Activated gamma-delta T cell (primary cell): Measurements from ENCODE around the gene RAP1B.
"Not testable (repeated sequence)": the region's sequence is repeated elsewhere in the genome, so short reads cannot be mapped to it uniquely, and the experiment has no call there.

Experiments used
- DNase-seq: peaks from one replicate; lab custom pipeline; 2025; lab: John Stamatoyannopoulos, UW

The RAP1B gene

GRCh38 chr12:68633614-68634558 lies 23.2 kb downstream of the RAP1B start:
- no peak for DNase-seq

- DNase-seq, result no peak
Measured at GRCh38 chr12:68636268-68636667, 25.6 kb downstream of the RAP1B start.

GRCh38 chr12:68637439-68637838 lies 26.7 kb downstream of the RAP1B start:
- DNase-seq, result not testable (repeated sequence)

- no peak for DNase-seq
Measured at GRCh38 chr12:68638171-68638570, 27.5 kb downstream of the RAP1B start.

- DNase-seq, result no peak
Measured at GRCh38 chr12:68638721-68639395, 28.2 kb downstream of the RAP1B start.

GRCh38 chr12:68639396-68639767 lies 28.7 kb downstream of the RAP1B start:
- no peak for DNase-seq

- no peak for DNase-seq
Measured at GRCh38 chr12:68641138-68641537, 30.4 kb downstream of the RAP1B start.

- DNase-seq, result no peak
Measured at GRCh38 chr12:68646484-68646883, 35.8 kb downstream of the RAP1B start.

- no peak for DNase-seq
Measured at GRCh38 chr12:68647507-68647906, 36.8 kb downstream of the RAP1B start.

GRCh38 chr12:68648179-68648578 lies 37.5 kb downstream of the RAP1B start:
- DNase-seq, result no peak

GRCh38 chr12:68665016-68665569 lies 54.4 kb downstream of the RAP1B start:
- DNase-seq, result no peak

- no peak for DNase-seq
Measured at GRCh38 chr12:68667291-68667690, 56.6 kb downstream of the RAP1B start.

- no peak for DNase-seq
Measured at GRCh38 chr12:68667896-68668295, 57.2 kb downstream of the RAP1B start.

- DNase-seq, result no peak
Measured at GRCh38 chr12:68671179-68671578, 60.5 kb downstream of the RAP1B start.

- no peak for DNase-seq
Measured at GRCh38 chr12:68673788-68674187, 63.1 kb downstream of the RAP1B start.

- DNase-seq, result no peak
Measured at GRCh38 chr12:68674376-68674775, 63.7 kb downstream of the RAP1B start.

GRCh38 chr12:68675101-68675842 lies 64.6 kb downstream of the RAP1B start:
- no peak for DNase-seq

GRCh38 chr12:68676854-68677253 lies 66.2 kb downstream of the RAP1B start:
- not testable (repeated sequence) for DNase-seq

- DNase-seq, result no peak
Measured at GRCh38 chr12:68686262-68686594, 75.5 kb downstream of the RAP1B start.

GRCh38 chr12:68686595-68687521 lies 76.2 kb downstream of the RAP1B start, which contains the start of gene NUP107:
NUP107 (plus strand) TSS chr12:68686978; CDS start chr12:68687066, 88 bp downstream.
- DNase-seq, result peak; percentile 80

- no peak for DNase-seq
Measured at GRCh38 chr12:68695454-68695853, 84.8 kb downstream of the RAP1B start.
